ENCODE data around the gene KCTD10. TPM values are rescaled to one million over a fixed set of nuclear protein-coding genes. Genes with fewer than 3 reads are reported as not detected.

Gene KCTD10
- total and polyA plus RNA-seq, 2 of the 13 experiments (the other 11 are each of a cell fraction or from before 2014, with no cell fraction given): 6.9 to 25.4 TPM

DNA sequence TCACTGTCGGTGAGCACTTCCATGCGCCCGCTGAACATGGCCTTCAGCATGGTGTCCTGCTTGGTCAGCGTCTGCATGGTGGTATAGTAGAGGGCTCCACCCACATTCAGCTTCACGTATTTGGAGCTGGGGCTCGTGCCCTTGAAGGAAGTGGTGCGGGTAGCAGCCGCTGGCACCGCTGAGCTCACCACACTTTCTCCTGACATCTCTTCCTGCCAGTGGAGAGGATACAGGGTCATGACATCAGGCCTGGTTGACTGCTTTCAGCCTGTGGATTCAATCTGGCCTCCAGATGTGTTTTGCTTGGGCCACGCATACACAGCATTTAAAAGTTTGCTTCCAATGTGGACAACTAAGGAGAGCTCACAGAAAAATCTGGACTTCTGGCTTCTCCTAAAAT is 7.6 kb downstream of the KCTD10 start (continued):
- TF ChIP-seq POGK (CRISPR knock-in tag; conservative IDR thresholded peaks at IDR 0.05) (no peak), FOXJ3 (CRISPR knock-in tag; IDR thresholded peaks at IDR 0.05; ENCODE audit: borderline replicate concordance) (no peak), ZFX (CRISPR knock-in tag; IDR thresholded peaks at IDR 0.05; ENCODE audit: low read depth) (no peak), ZNF441 (CRISPR knock-in tag; IDR thresholded peaks at IDR 0.05; ENCODE audit: borderline replicate concordance) (no peak)

- CTCF ChIA-PET (ENCODE audit: low intra/inter-chr PET ratio, low total read pairs): no interaction called here
Measured at GRCh38 chr12:109467978-109468676, 9.0 kb downstream of the KCTD10 start.

More at GRCh38 chr12:109467978-109468676, 9.0 kb downstream of the KCTD10 start:
- peaks cover 12% of the 10 kb centered on the region for H3K4me1 ChIP-seq (ENCODE audit: insufficient read depth, low read length)
- H3K79me2 ChIP-seq (ENCODE audit: insufficient read depth, low read length): peaks cover 32% of the 10 kb centered on the region
- no peak overlapping the region for H2AFZ ChIP-seq (ENCODE audit: low read length)
- no peak overlapping the region for H3K4me3 ChIP-seq (replicated peaks in 1 of 3; ENCODE audit: insufficient read depth in 1 of 3, low read depth in 2 of 3, low read length in 3 of 3)
- no peaks in the 10 kb centered on the region for H3K9me3 ChIP-seq (ENCODE audit: low read length)
- peaks cover 16 to 64% of the 10 kb centered on the region in 2 experiments for H3K36me3 ChIP-seq (replicated peaks in 1 of 2; ENCODE audit: control insufficient read depth in 1 of 2, insufficient read depth in 2 of 2, low read length in 2 of 2)
- in situ Hi-C loops (cut with HindIII; ENCODE audit: extremely low pct_ligation_motif_present, low pct_unique_long_range_greater_than_20kb): no loop called here
- ATAC-seq: no peak
- 95% methylated on average over 5 of the region's 8 CpGs for WGBS (ENCODE audit: low lambda C conversion rate)
- POLR2A ChIA-PET: no interaction called here
- no peak overlapping the region for H3K4me2 ChIP-seq (ENCODE audit: low read depth, low read length)
- H3K27me3 ChIP-seq (ENCODE audit: control insufficient read depth in 1 of 2, insufficient read depth in 2 of 2, low read length in 2 of 2): no peaks in the 10 kb centered on the region
- H3K9ac ChIP-seq (ENCODE audit: insufficient read depth, low read depth, low read length): no peak overlapping the region
- FAIRE-seq: no peak
- DNase-seq (ENCODE audit: low spot score): no peak
- intact Hi-C loops (cut with micrococcal nuclease; ENCODE audit: unreplicated experiment): no loop called here
- no TSS peak for BruUV-seq (replicated peaks)
- TF ChIP-seq ZNF230 (CRISPR knock-in tag; IDR thresholded peaks at IDR 0.05): no peak
- no peak for TF ChIP-seq ZNF850 (CRISPR knock-in tag; conservative IDR thresholded peaks at IDR 0.05)
- TF ChIP-seq FOXO1 (CRISPR knock-in tag; IDR thresholded peaks at IDR 0.05): no peak
- no peak for TF ChIP-seq BRCA1 (CRISPR knock-in tag; IDR thresholded peaks at IDR 0.05)
- no peak for TF ChIP-seq BCL6 (CRISPR knock-in tag; IDR thresholded peaks at IDR 0.05)
- TF ChIP-seq KDM1A (CRISPR knock-in tag; IDR thresholded peaks at IDR 0.05): no peak
- TF ChIP-seq ZNF746 (CRISPR knock-in tag; IDR thresholded peaks at IDR 0.05): no peak
- no peak for TF ChIP-seq TEF (CRISPR knock-in tag; IDR thresholded peaks at IDR 0.05)
- no peak for TF ChIP-seq XBP1 (CRISPR knock-in tag; IDR thresholded peaks at IDR 0.05)
- no peaks in the 10 kb centered on the region for H4K20me1 ChIP-seq (ENCODE audit: insufficient read depth, low read length)
- H3K27ac ChIP-seq (ENCODE audit: extremely low read length, insufficient read depth, low read length): no peak overlapping the region

Data from HepG2 (cell line).